ENCODE data around the gene CDC14B.

CDC14B gene

GRCh38 chr9:96496368-96497116, 123.1 kb downstream of the CDC14B start:
- Histone ChIP-seq H3K4me3 (ENCODE audit: low read length) (no peak overlapping the region), H3K4me1 (ENCODE audit: control insufficient read depth, low read length) (no peaks in the 10 kb centered on the region), H3K9me2 (replicated peaks; ENCODE audit: control insufficient read depth, low read length) (no peaks in the 10 kb centered on the region), H3K27me3 (ENCODE audit: control insufficient read depth, low read length) (no peaks in the 10 kb centered on the region), H4K20me1 (ENCODE audit: control insufficient read depth, insufficient read depth, low read depth, low read length) (no peaks in the 10 kb centered on the region), H3K27ac (ENCODE audit: low read depth, low read length) (no peak overlapping the region), H3K4me2 (ENCODE audit: low read length) (no peak overlapping the region), H3K9me3 (ENCODE audit: control insufficient read depth, insufficient read depth, low read length) (no peaks in the 10 kb centered on the region), H3K79me2 (ENCODE audit: control insufficient read depth, low read length) (no peaks in the 10 kb centered on the region), H3K36me3 (ENCODE audit: control insufficient read depth, low read length) (no peaks in the 10 kb centered on the region), H3F3A (ENCODE audit: control insufficient read depth, insufficient read depth) (no peaks in the 10 kb centered on the region)
- TF ChIP-seq, protein P1, sequence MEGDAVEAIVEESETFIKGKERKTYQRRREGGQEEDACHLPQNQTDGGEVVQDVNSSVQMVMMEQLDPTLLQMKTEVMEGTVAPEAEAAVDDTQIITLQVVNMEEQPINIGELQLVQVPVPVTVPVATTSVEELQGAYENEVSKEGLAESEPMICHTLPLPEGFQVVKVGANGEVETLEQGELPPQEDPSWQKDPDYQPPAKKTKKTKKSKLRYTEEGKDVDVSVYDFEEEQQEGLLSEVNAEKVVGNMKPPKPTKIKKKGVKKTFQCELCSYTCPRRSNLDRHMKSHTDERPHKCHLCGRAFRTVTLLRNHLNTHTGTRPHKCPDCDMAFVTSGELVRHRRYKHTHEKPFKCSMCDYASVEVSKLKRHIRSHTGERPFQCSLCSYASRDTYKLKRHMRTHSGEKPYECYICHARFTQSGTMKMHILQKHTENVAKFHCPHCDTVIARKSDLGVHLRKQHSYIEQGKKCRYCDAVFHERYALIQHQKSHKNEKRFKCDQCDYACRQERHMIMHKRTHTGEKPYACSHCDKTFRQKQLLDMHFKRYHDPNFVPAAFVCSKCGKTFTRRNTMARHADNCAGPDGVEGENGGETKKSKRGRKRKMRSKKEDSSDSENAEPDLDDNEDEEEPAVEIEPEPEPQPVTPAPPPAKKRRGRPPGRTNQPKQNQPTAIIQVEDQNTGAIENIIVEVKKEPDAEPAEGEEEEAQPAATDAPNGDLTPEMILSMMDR (IDR thresholded peaks at IDR 0.05; ENCODE audit: low read depth, low read length, poor library complexity, severe bottlenecking): no peak
- no peak for TF ChIP-seq EZH2phosphoT487 (IDR thresholded peaks at IDR 0.05; ENCODE audit: borderline replicate concordance, low read length)

DNA sequence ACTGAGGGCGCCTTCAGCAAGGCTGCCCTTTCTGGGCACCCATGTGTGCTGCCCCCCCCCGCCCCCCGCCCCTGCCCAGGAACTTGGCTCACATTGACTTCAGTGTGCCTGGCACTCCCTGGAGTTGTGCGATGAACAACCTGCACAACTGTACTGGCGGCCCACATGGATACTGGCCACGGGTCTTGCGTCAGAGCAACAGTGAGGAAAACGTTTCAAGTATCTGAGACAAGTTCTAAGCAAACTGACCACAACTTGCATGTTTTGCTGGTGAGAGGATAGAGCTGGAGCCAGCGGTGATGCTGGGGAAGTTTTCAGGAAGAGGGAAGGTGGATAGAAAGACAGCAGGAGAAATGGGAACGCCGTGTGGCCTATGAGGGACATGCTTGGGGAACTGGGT, 124.3 kb downstream of the CDC14B start:
- no peak for TF ChIP-seq EZH2phosphoT487 (IDR thresholded peaks at IDR 0.05; ENCODE audit: borderline replicate concordance, low read length)
- TF ChIP-seq, protein P1 (IDR thresholded peaks at IDR 0.05; ENCODE audit: low read depth, low read length, poor library complexity, severe bottlenecking): no peak
- Histone ChIP-seq H3F3A (ENCODE audit: control insufficient read depth, insufficient read depth) (no peaks in the 10 kb centered on the region), H4K20me1 (ENCODE audit: control insufficient read depth, insufficient read depth, low read depth, low read length) (no peaks in the 10 kb centered on the region), H3K36me3 (ENCODE audit: control insufficient read depth, low read length) (no peaks in the 10 kb centered on the region), H3K27ac (ENCODE audit: low read depth, low read length) (no peak overlapping the region), H3K4me3 (ENCODE audit: low read length) (no peak overlapping the region), H3K4me2 (ENCODE audit: low read length) (no peak overlapping the region), H3K79me2 (ENCODE audit: control insufficient read depth, low read length) (no peaks in the 10 kb centered on the region), H3K9me2 (replicated peaks; ENCODE audit: control insufficient read depth, low read length) (no peaks in the 10 kb centered on the region), H3K27me3 (ENCODE audit: control insufficient read depth, low read length) (no peaks in the 10 kb centered on the region), H3K9me3 (ENCODE audit: control insufficient read depth, insufficient read depth, low read length) (no peaks in the 10 kb centered on the region), H3K4me1 (ENCODE audit: control insufficient read depth, low read length) (no peaks in the 10 kb centered on the region)

DNA sequence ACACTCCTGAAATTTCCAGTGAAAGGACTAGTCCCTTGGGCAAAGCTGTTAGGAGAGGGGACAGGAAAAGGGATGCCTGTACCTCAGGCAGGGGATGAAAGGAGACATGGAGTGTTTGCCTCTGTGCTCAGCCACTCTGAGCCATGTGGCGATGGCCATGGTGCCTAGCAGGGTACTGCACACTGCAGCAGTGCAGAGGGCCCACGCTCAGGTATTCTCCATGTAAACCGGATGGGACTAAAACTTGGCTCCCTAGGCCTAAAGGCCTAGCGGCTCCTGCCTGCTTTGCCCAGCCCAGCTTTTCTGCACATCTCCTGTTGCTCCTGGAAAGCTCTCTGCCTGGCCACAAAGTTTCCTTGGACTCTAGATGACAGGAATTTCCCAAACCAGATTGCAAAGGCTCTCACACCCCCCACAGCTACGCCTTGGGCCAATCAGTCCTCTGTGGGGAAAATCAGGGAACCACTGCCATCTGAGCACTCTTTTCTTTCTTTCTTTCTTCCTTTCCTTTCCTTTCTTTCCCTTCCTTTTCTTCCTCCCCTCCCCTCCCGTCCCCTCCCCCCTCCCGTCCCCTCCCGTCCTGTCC, 125.3 kb downstream of the CDC14B start:
- no peaks in the 10 kb centered on the region for H3K9me3 ChIP-seq (ENCODE audit: control insufficient read depth, insufficient read depth, low read length)
- no peaks in the 10 kb centered on the region for H3K9me2 ChIP-seq (replicated peaks; ENCODE audit: control insufficient read depth, low read length)
- no peaks in the 10 kb centered on the region for H3K27me3 ChIP-seq (ENCODE audit: control insufficient read depth, low read length)
- TF ChIP-seq, protein P1 (IDR thresholded peaks at IDR 0.05; ENCODE audit: low read depth, low read length, poor library complexity, severe bottlenecking): no peak
- no peak for TF ChIP-seq EZH2phosphoT487 (IDR thresholded peaks at IDR 0.05; ENCODE audit: borderline replicate concordance, low read length)
- no peak overlapping the region for H3K4me3 ChIP-seq (ENCODE audit: low read length)
- H3K79me2 ChIP-seq (ENCODE audit: control insufficient read depth, low read length): no peaks in the 10 kb centered on the region
- H3K36me3 ChIP-seq (ENCODE audit: control insufficient read depth, low read length): no peaks in the 10 kb centered on the region
- H3K4me2 ChIP-seq (ENCODE audit: low read length): no peak overlapping the region
- no peak overlapping the region for H3K27ac ChIP-seq (ENCODE audit: low read depth, low read length)
- no peaks in the 10 kb centered on the region for H3F3A ChIP-seq (ENCODE audit: control insufficient read depth, insufficient read depth)
- H3K4me1 ChIP-seq (ENCODE audit: control insufficient read depth, low read length): no peaks in the 10 kb centered on the region
- H4K20me1 ChIP-seq (ENCODE audit: control insufficient read depth, insufficient read depth, low read depth, low read length): no peaks in the 10 kb centered on the region
